ENCODE results near the gene ZFP36L1.

DNA sequence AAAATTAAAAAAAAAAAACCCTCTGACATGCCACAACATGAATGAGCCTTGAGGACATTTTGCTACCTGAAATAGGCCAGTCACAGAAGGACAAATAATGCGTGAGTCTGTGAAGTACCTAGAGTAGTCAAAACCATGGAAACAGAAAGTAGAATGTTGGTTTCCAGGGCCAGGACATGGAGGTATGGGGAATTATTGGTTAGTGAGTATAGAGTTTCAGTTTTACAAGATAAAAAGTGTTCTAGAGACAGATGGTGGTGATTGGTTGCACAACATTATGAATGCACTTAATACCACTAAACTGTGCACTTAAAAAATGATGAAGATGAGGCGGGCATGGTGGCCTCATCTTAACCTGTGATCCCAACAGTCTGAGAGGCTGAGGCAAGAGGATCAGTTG lies 47.6 kb upstream of the ZFP36L1 start:
- TF ChIP-seq, protein P1, sequence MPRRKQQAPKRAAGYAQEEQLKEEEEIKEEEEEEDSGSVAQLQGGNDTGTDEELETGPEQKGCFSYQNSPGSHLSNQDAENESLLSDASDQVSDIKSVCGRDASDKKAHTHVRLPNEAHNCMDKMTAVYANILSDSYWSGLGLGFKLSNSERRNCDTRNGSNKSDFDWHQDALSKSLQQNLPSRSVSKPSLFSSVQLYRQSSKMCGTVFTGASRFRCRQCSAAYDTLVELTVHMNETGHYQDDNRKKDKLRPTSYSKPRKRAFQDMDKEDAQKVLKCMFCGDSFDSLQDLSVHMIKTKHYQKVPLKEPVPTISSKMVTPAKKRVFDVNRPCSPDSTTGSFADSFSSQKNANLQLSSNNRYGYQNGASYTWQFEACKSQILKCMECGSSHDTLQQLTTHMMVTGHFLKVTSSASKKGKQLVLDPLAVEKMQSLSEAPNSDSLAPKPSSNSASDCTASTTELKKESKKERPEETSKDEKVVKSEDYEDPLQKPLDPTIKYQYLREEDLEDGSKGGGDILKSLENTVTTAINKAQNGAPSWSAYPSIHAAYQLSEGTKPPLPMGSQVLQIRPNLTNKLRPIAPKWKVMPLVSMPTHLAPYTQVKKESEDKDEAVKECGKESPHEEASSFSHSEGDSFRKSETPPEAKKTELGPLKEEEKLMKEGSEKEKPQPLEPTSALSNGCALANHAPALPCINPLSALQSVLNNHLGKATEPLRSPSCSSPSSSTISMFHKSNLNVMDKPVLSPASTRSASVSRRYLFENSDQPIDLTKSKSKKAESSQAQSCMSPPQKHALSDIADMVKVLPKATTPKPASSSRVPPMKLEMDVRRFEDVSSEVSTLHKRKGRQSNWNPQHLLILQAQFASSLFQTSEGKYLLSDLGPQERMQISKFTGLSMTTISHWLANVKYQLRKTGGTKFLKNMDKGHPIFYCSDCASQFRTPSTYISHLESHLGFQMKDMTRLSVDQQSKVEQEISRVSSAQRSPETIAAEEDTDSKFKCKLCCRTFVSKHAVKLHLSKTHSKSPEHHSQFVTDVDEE (CRISPR knock-in tag; IDR thresholded peaks at IDR 0.05): no peak
- no peak for TF ChIP-seq ISL1 (CRISPR knock-in tag; IDR thresholded peaks at IDR 0.05)
- TF ChIP-seq ZFP30 (CRISPR knock-in tag; IDR thresholded peaks at IDR 0.05): no peak
- TF ChIP-seq ZNF70 (CRISPR knock-in tag; IDR thresholded peaks at IDR 0.05): no peak
- no peak for TF ChIP-seq BACH2 (CRISPR knock-in tag; IDR thresholded peaks at IDR 0.05; ENCODE audit: borderline replicate concordance)
- TF ChIP-seq TCF4 (CRISPR knock-in tag; IDR thresholded peaks at IDR 0.05; ENCODE audit: borderline replicate concordance): no peak
- no peak for TF ChIP-seq OSR1 (CRISPR knock-in tag; IDR thresholded peaks at IDR 0.05)
- no peak for TF ChIP-seq ESRRG (CRISPR knock-in tag; IDR thresholded peaks at IDR 0.05)

Data from SK-N-SH treated with all-trans-retinoic acid at 6 μM for 48 hours (cell line).